Urinary bladder (tissue), 4 donors: ENCODE data around the gene ZNF362. TPM values are rescaled to one million over a fixed set of nuclear protein-coding genes. Genes with fewer than 3 reads are reported as not detected.

ENCODE experiments used
- DNase-seq: peaks from one replicate; pipeline ENCODE4 v3.0.0-alpha.2; 2015; ENCODE audit errors: extremely low spot score
- H3K27ac ChIP-seq: one replicate; pipeline ENCODE4 v1.5.1; 2013; ENCODE audit warnings: low read depth, mild to moderate bottlenecking, moderate library complexity
- H3K36me3 ChIP-seq: one replicate; pipeline ENCODE4 v1.6.1; 2013; ENCODE audit warnings: mild to moderate bottlenecking, moderate library complexity; ENCODE audit not compliant: insufficient read depth
- H3K4me1 ChIP-seq: one replicate; pipeline ENCODE4 v1.6.1; 2013; ENCODE audit warnings: mild to moderate bottlenecking, moderate library complexity; ENCODE audit not compliant: insufficient read depth
- H3K4me3 ChIP-seq: one replicate; pipeline ENCODE4 v1.5.1; 2013; ENCODE audit warnings: low read depth, low read length
- WGBS: extraction: QIAGEN DNeasy Blood & Tissue Kit; methylation state at CpG from one replicate; pipeline ENCODE4 v1.1.7; 2013; 5-methylcytosine and 5-hydroxymethylcytosine counted together
- polyA plus RNA-seq: library from polyadenylated mRNA; stranded (reverse); fragments of 200-250 nt; gene quantifications from one replicate; pipeline ENCODE4 v1.2.3, GENCODE V29; 2013
- total RNA-seq: library from RNA; depleted of rRNA; stranded (reverse); fragments of >200 nt; gene quantifications from one replicate; pipeline ENCODE4 v1.2.3, GENCODE V29; 2014
- donor health status: healthy with polysubstance abuse.
- donor health status: healthy.

Gene ZNF362
- total and polyA plus RNA-seq, 2 donors: 10.3 to 33.7 TPM

DNA sequence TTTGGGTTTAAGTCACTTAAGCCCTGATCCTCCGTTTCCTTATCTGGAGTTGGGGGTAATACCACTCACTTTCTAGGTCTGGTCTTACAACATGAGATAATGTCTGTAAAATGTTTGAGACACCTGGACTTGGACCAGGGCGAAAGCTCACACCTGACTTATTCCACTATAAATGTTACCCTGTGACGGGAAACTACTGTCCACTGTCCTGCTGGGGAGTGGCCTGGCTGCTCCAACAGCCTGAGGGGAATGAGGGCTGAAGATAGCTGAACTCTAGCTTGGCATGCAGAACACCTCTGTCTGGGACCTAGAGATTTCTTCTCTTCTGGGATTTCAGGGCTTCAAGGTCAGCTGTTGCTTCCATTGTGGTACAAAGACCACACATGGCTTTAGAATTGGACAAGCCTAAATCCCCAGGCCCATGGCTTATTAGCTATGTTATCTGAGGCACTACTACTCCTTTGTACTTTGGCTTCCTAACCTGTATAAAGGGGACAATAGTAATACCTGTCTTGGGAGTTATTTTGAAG lies 74.1 kb downstream of the ZNF362 start:
- Histone ChIP-seq H3K4me3 (no peak overlapping the region), H3K4me1 (no peaks in the 10 kb centered on the region), H3K27ac (no peak overlapping the region), H3K36me3 (peaks cover 6% of the 10 kb centered on the region)
- no peak for DNase-seq
- WGBS: 78% methylated on average over 3 of the region's 3 CpGs

DNA sequence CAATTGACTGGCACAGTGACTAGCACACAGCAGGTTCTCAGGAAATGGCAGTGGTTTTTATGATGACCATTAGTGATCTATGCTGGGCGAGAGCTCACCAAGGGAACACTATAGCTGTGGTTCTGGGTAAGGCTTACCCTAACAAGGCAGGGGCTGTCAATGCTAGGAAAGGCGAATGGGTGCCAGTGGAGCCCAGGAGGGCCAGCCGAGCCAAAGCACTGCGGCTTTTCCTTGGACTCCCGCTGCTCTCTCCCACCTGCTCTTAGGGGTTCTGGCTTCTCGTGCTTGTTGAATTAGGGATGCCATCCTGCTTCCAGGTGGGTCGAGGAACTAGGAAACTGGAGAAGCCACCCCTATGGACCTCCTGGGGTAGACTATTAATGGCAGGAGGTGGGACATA lies 74.6 kb downstream of the ZNF362 start:
- Histone ChIP-seq H3K36me3 (peaks cover 6% of the 10 kb centered on the region), H3K27ac (no peak overlapping the region), H3K4me3 (no peak overlapping the region), H3K4me1 (no peaks in the 10 kb centered on the region)
- DNase-seq: no peak
- WGBS: 93% methylated on average over 7 of the region's 7 CpGs

DNA sequence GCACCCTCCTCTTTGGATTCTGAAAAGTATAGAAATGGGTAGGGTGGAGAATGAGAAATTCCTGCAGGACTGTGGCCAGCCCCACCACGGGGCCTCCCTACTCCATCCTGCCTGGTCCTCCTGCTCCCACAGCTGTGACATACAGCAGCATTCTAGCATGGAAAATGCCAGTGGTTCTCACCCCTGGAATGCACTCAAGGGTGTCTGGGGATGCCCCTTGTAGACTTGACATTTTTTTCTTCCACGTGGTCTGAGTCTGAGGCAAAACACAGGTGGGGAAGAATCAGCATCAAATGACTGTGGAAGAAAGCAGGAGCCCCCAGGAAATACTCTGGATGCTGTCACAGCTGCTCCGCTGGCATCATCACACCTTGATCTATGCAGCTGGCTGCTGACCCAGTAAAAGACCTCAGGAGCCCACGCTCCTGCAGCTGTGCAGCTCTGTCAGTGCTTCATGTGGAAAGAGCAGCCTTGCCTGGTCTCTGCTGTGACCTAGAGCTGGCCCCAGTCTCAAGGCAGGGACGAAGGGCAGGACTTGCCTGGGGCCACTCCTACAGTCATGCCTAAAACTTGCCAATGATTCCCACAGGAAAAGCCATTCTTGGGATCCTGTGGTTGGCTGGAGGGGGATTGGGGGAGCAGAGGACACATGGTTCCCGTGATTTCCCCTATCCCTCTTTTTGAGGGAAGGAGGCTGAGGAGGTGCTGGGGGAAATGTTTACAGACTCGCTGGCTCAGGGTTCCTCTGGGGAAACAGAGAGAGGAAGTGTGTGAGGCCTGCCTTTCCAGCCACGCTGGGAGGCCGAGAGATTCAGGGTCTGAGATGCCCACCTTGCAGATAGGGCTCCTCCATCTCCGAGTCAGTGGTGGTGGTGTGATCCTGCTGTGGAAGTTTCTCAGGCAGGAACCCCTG lies 75.4 kb downstream of the ZNF362 start:
- no peaks in the 10 kb centered on the region for H3K4me1 ChIP-seq
- peaks cover 6% of the 10 kb centered on the region for H3K36me3 ChIP-seq
- WGBS: 68% methylated on average over 10 of the region's 10 CpGs
- H3K27ac ChIP-seq: no peak overlapping the region
- no peak for DNase-seq
- H3K4me3 ChIP-seq: no peak overlapping the region

DNA sequence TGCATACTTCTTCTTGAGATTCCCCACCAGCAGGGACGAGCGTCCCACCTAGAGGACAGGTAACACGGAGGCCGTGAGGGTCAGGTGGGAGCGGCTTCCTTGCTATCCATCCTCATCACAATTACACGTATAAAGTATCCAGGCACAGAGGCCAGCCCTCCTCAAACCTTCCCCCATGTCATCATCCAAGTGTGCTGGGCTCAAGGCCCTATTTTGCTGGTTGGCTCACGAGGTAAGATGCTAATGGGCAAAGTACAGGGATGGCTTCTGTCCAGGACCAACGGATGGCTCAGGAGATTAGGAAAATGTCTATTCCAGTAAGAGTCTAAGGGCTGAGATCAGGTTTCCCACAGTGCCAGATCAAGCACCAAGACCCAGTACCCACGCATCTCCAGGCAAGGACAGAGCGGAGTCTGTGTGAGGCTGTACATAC lies 76.1 kb downstream of the ZNF362 start:
- no peak overlapping the region for H3K4me3 ChIP-seq
- DNase-seq: no peak
- peaks cover 6% of the 10 kb centered on the region for H3K36me3 ChIP-seq
- no peak overlapping the region for H3K27ac ChIP-seq
- H3K4me1 ChIP-seq: no peaks in the 10 kb centered on the region
- 73% methylated on average over 10 of the region's 10 CpGs for WGBS

DNA sequence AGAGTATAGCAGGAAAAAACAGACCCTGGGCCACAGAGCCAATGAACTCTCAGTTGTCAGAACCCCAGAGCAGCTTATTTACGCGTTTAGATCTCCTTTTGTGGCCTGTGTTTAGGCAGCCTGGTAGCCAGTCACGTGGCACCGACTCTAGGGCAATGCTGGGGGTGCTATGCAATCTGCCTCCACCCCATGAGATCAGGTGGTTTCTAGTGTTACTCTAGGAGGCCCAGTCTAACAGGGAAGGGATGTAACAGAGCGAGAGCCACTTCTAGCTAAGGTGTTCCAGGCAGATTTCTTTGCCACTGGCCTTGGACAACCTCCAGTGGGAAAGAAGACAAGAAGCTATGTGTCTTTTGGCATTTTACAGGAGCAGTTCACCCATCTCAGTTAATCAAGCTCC lies 76.6 kb downstream of the ZNF362 start:
- Histone ChIP-seq H3K27ac (no peak overlapping the region), H3K4me3 (no peak overlapping the region), H3K4me1 (no peaks in the 10 kb centered on the region), H3K36me3 (peaks cover 6% of the 10 kb centered on the region)
- WGBS: 73% methylated on average over 5 of the region's 5 CpGs
- DNase-seq: no peak

DNA sequence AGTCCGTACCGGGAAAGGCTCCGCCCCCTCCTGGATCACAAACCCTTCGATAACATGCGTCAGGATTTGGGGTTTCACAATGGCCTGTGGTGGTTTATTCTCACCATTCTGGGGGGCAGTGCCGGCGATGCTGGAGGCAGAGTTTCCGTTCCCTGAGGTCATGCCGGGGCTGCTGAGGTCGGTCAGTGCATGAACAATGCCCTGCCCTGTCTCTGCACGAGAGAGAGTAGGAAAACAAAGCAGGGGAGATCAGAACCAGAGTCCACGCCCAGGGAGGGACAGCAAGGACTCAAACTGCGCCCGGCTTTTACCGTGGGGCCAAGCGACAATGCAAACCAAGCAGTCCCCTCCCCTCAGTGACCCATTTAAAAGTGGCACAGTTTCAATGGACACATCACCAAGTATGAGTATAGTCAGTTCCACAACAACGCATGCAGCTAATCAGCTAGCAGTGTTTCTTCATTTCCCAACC lies 77.8 kb downstream of the ZNF362 start:
- 54% methylated on average over 17 of the region's 17 CpGs for WGBS
- Histone ChIP-seq H3K4me3 (no peak overlapping the region), H3K36me3 (peaks cover 4% of the 10 kb centered on the region), H3K27ac (peak overlapping the region; percentile 25), H3K4me1 (no peaks in the 10 kb centered on the region)
- DNase-seq: no peak

DNA sequence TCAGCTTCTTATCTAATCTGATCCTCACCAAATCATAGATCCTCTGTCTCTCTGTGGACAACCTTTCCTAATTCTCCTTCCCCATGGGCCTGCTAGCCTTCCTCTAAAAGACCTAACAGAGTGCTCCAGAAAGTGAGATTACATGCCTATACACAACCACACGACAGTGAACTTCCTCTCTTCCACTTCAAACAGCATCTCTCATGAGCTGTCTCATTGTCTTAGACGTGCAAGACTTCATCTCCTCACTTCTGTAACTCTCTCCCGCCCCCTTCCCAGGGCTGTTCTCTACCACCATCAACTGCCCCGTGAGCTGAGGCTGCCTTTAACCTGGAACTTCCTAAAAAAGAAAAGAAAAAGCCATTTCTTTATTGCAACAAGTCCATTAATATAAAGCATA lies 78.7 kb downstream of the ZNF362 start:
- Histone ChIP-seq H3K36me3 (peaks cover 4% of the 10 kb centered on the region), H3K27ac (no peak overlapping the region), H3K4me3 (no peak overlapping the region), H3K4me1 (no peaks in the 10 kb centered on the region)
- DNase-seq: no peak
- 33% methylated on average over 4 of the region's 4 CpGs for WGBS

DNA sequence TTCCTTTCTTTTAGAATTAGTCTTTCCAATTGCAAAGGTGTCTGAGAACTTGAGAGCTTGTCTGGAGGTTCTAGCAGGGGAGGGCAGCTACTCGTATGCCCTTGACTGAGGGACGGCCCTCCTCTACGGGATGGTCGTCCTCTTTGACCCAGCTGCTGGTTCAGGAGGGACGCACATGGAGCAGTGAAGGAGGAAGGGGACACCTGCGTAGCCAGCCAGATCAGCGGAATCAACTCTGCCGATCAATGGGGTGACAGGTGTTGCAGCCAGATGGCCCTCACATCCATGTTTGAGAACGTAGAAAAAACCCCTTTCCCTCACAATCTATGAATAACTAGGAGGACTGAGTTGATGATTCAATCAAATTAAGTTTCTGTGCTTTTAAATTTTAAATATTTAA lies 80.3 kb downstream of the ZNF362 start:
- peaks cover 3% of the 10 kb centered on the region for H3K36me3 ChIP-seq
- no peaks in the 10 kb centered on the region for H3K4me1 ChIP-seq
- H3K27ac ChIP-seq: no peak overlapping the region
- WGBS: 63% methylated on average over 9 of the region's 9 CpGs
- no peak for DNase-seq
- H3K4me3 ChIP-seq: no peak overlapping the region

DNA sequence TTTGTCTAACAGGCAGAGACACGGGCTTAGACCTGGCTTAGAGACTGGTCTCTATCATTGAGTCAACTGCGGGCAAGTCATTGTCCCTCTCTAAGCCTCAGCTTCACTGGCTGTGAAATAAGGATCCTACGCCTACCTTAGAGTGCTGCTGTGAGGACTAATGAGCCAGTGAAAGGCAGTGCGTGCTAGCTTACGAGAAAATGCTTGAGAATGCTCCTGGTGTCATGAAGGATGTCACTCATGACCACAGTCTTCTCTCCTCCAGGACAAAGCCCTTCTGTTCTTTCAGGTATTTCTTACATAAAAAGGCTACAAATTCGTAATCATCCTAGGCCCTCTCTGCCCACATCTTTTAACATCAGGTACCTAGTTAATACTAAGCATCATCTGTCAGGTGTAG lies 81.1 kb downstream of the ZNF362 start:
- no peaks in the 10 kb centered on the region for H3K36me3 ChIP-seq
- no peaks in the 10 kb centered on the region for H3K4me1 ChIP-seq
- H3K27ac ChIP-seq: peak overlapping the region; percentile 46
- 77% methylated on average over 6 of the region's 6 CpGs for WGBS
- H3K4me3 ChIP-seq: no peak overlapping the region
- DNase-seq: no peak

DNA sequence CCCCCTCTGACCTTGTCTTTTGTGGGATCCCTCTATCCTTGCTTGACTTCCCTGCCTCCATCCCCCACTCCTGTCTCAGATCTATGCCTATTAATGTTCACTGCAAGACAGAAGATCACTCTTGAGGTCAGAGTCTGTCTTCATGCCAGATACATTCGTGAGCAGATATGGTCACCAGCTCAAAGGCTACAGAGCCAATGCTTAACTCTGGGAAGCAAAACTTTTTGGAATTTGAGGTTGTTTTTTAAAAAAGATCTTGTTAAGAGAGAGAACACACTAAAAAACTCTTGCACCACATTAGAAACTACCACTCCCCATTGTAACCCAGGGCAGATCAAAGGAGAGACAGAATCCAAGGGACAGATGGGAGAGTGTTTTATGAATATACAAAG lies 81.8 kb downstream of the ZNF362 start:
- peak overlapping the region; percentile 46 for H3K27ac ChIP-seq
- no peak overlapping the region for H3K4me3 ChIP-seq
- 15% methylated on average over 1 of the region's 1 CpG for WGBS
- no peaks in the 10 kb centered on the region for H3K4me1 ChIP-seq
- DNase-seq: no peak
- H3K36me3 ChIP-seq: no peaks in the 10 kb centered on the region

DNA sequence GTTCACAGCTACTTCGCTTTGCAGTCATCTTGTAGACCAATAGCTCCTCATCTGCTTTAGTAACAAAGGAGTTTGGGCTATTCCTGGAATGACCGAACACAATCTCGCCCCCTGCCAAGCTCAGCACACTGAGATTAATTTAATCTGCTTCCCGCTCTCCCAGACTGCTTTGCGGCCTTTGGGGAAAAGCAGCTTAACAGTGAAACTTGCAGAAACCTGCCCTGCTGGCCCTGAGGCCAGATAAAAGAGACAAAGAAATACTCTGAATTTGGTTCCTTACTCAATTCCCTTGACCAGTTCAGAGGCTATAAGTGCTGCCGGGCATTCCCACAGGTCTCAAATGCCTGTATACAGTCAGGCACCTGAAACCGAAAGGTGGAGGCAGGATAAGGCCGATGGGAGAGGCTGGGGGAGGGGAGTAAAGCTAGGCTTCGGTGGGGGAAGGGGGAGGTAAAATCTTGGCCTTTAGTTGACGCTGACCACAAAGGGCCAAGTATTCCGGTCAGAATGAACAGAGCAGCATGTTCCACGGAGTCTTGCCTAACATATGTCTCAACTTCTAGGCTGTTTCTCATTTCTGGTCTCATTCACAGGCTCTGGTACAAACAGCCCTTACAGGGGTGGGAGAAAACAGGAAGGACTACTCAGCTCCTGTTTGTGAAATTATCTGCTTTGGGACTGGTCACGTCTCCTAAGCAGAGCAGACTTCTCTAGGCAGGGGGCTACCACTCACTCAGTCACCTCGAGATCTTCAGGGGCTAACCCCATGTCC lies 82.3 kb downstream of the ZNF362 start:
- WGBS: 16% methylated on average over 14 of the region's 14 CpGs
- Histone ChIP-seq H3K4me1 (no peaks in the 10 kb centered on the region), H3K27ac (peak overlapping the region; percentile 73), H3K4me3 (no peak overlapping the region), H3K36me3 (no peaks in the 10 kb centered on the region)
- DNase-seq: no peak

DNA sequence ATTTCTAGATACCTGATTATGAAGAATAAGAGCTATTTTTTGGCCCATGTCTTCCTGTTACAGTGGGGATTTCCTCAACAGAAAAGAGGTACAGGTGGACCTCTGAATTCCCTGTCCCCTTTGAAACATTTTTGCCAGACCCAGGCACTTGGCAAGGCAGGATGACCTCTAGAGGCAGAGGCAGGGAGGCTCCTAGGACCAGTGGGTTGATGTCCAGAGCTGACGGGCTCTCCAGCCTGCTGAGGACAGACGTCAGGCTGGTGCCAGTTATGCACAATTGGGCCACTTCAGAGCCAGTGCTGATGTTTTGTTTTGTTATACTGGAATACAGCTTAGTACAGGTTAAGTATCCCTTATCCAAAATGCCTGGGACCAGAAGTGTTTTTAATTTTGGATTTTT lies 83.1 kb downstream of the ZNF362 start:
- Histone ChIP-seq H3K27ac (peak overlapping the region; percentile 73), H3K4me3 (no peak overlapping the region), H3K4me1 (peaks cover under 1% of the 10 kb centered on the region), H3K36me3 (no peaks in the 10 kb centered on the region)
- DNase-seq: no peak
- 38% methylated on average over 2 of the region's 2 CpGs for WGBS

DNA sequence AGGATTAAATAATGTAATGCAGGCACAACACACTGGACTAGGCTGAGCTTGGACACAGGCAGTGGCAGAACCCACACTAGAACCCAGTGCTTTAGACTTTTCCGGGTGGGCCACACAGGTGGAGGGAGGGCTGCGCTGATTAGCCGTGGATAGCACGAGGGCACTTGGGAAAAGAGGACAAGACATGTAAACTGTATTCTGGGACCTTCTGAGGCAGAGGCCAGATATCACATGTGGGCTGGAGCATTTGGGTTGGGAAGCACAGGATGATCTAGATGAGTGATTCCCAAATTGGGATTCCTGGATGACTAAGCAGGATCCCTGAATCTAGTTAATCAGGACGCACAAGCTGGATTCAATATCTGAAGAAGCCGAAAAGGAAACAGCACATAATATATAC lies 84.9 kb downstream of the ZNF362 start:
- Histone ChIP-seq H3K4me3 (no peak overlapping the region), H3K36me3 (no peaks in the 10 kb centered on the region), H3K27ac (peak overlapping the region; percentile 7), H3K4me1 (peaks cover 3% of the 10 kb centered on the region)
- DNase-seq: no peak
- 59% methylated on average over 6 of the region's 6 CpGs for WGBS
